T-helper 2 cell treated with Interferon-gamma antibody and Interleukin-4, amounts not matched to agents 100 ng/mL and 5 ng/mL, for 36 hours (primary cell): Measurements from ENCODE around the gene PRKACB. TPM values are rescaled to one million over a fixed set of nuclear protein-coding genes. Genes with fewer than 3 reads are reported as not detected.

Experiments used
- intact Hi-C: fragments of 100-400 bp; cut with micrococcal nuclease; formaldehyde crosslinking; loops from one replicate; pipeline ENCODE4 v1.15.1; 2023
- total RNA-seq: library from RNA; stranded (reverse); gene quantifications from 2 replicates; pipeline ENCODE4 v1.2.3, GENCODE V29; 2022

PRKACB gene
- total RNA-seq, 1 donor from 2014 or later = 79.2 TPM

DNA sequence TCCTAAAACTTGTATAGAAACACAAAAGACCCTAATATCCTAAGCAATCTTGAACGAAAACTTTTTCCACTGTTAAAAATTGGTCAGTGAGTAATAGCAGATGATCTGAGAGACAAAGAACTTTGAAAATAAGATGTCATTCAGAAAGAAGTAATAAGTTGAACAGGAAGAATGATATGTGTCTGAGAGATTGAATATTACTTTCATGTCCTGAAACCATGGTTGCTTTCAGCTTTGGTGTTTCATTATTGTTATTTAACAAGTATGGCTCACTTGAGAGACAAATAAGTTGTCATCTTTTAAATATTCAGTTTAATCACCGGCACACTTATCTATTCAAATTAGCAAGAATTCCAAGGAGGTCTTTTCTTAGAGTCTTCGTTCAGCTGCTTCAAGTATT, 11.4 kb downstream of the PRKACB start:
- intact Hi-C loops = no loop called here

DNA sequence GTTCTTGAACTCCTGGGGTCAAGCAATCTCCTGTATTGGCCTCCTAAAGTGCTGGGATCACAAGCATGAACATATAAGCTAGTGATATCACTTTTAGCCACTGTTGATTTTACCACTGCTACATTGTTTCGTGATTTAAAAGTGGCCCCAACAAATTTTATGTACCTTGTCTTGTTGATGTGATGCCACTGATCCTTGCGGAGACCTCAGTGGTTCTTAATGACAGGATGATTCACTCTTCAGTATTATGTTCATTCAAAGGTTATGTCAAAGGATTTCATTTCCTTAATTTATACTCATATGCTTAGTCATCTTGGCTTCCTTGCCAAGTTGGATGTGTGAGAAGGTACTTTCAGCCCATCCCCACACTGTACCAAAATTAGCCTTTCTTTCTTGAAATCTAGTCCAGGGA, 12.1 kb downstream of the PRKACB start:
- intact Hi-C loops = no loop called here

DNA sequence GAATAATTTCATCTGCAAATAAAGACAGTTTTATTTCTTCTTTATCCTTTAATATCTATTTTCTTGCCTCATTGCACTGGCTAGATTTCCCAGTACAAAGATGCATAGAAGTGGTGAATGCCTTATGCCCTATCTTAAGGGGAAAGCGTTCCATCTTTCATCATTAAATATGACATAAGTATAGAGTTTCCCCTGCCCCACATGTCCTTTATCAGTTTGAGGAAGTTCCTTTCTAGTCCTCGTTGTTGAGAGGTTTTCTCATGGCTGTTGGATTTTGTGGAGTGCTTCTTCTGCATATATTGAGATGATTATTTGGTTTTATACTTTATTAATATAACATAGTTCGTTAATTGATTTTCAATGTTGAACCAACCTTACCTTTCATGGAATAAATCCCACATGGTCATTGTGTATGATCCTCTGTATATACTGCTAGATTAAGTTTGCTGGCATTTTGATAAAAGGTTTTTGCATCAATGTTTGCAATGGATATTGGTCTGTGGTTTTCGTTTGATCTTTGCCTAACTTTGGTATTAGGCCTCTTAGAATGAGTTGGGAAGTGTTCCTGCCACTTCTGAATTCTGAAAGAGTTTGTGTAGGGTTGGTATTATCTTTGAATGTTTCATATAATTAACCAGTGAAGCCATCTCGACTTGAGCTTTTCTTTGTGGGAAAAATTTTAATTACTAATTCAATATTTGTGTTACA, 15.6 kb downstream of the PRKACB start:
- intact Hi-C loops = no loop called here

DNA sequence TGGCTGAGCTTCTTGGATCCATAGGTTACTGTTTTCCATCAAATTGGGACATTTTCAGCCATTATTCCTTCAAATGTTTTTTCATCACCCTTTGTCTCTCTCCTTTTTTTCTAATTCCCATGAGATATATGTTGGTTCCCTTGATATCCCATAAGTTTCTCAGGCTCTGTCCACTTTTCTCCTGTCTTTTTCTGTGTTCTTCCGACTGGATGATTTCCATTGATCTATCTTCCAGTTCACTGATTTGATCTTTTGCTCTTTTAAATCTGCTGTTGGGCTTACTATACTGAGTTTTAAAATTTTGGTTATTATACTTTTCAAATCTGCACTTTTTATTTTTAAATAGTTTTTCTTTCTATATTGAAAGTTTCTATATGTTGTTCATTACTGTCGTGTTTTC, 18.2 kb downstream of the PRKACB start:
- intact Hi-C loops = no loop called here

DNA sequence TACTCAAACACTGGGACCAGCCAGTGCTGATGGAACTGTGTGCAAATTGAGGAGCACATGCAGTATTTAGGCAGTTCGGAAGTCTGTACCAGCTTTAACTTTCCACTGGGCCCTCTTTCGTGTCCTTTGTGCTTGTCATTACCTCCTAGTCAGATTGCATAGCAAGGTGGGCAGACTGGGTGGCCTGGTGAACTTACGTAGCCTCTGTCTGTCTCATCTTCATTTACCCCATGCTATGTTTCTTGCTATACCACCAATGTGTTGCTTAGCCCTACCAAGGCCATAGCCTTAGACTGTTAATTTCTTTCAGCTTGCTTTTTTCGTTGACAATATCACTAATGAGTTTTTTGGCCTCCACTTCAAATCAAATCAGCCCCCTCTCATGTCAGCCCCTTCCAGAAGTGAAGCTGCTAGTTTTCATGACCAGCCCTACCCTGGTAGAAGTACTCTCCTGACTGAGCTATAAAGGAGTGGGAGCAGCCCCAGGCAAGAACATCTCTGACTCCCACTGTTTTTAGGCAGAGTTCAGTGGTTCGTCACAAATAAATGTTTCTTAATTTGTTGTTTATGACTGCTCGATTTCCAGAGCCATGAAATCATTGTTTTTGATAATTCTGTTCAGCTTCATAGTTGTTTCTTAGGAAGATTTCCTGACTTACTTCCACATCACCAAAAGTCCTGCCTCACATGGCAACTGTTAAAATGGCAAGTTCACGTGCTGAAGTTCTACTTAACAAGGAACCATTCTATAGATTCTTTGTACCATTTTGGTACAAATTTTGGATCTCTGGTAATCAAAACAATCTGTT, 19.3 kb downstream of the PRKACB start:
- intact Hi-C loops = no loop called here

DNA sequence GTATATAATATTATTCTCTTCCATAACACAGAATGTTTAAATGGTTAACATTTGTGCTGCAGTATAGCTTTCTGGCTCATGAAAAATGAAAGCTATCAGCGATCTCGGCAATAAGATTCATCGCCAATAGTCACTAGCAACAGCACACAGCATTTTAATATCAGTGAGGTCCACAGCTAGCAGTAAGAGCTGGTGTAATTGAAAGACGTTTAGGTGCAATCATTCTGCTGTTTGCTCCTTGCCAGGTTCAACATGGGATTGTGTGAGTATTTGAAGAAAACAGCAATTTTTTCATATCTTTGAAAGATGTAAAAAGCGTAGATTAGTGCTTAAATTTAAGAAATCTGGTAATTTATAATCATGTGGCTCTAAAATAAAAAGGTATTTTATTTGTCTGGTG, 20.1 kb downstream of the PRKACB start:
- intact Hi-C loops = loop anchor here (2.0 kb wide), 1 partner anchor 19 kb away; the partner anchor contains the start of gene PRKACB

DNA sequence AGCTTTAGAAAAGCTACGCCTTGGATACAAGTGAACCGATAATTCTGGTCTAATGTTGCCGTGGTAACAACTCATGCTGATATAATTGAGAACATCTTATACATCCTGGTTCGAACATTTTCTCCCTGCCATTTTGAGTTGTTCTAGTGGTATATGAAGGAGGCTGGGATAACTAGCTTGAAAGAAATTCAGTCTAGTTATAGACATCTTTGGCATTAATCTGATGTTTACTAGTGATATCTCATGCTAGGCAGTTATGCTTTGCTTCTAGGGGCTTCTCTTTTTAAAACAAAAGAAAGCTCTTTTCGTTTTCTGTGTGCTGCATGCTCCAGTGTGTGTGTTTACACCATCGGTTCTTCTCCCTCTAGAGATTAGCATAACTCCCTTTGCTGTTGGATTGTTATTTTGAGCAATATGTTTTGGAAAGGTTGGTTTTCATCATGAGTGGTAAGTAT, 20.5 kb downstream of the PRKACB start:
- intact Hi-C loops = loop anchor here (2.0 kb wide), 1 partner anchor 20 kb away; the partner anchor contains the start of gene PRKACB

DNA sequence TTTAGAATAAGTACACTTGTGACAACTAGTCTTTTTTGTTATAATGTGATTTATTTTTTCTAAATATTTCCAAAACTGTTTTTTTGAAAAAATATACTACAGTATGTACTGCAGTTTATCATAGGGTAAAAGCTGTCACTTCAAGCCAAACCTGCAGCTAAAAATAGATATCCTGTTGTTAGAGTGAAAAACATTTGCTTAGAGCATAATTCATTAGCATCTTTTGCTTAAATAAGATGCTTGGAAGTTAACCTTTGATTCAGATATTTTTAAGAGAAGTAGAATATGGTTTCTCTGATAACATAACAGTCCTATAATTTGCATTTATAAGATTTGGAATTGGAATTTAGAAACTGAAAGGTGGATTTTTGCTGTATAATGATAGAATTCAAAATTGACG, 21.5 kb downstream of the PRKACB start:
- intact Hi-C loops = loop anchor here (2.0 kb wide), 1 partner anchor 21 kb away; the partner anchor contains the start of gene PRKACB

DNA sequence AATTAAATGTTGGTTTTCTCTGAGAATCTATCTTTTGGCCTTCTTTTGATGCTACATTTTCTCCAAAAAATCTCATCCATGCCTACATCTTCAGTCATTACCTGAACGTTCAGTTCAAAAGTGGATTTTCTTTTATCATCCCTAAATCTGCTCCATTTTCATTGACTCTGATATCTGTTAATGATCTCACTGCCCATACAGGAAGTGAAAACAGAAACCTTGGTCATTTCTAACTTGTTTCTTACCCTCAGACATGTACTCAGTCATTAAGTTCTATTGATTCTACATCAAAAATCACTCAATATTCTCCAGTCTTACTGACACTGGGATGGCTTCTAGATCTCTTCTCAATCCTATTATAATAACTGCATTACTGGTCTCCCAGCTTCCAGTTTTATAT, 22.7 kb downstream of the PRKACB start:
- intact Hi-C loops = no loop called here

DNA sequence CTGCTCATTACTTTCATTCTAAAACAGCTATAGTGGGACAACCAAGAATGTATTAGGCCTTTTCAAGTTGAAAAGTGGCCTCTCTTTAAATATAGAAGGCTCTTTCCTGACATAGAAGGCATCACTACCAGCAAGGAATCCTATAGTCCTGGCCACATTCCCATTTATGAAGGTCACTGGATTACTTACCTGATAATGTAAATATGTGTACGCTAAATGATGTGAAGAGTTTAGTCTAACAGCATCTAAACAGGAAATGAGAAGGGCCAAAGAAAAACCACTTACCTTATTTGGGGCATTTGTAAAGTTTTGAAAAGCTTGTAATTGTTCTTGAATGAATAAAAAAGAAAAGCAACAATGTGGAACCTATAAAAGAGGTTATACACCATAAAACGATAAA, 24.7 kb downstream of the PRKACB start:
- intact Hi-C loops = no loop called here

DNA sequence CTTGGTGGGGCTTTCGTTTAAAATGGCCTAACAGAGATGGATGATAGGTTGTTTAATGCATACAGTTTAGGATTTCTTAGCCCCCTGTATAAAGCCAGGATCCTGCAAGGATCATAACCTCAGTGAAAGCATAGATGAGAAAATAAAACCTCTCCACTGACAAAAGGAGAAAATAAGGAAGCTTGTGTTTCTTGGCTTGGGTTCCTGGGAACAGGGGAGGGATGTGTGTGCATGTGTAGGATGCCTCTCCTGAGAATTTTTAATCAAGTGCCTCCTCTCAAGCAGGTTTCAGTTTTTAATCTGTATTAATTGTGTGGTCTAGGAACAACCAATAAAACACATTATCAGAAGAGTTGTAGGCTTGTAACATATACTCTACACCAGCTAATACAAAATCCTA, 26.1 kb downstream of the PRKACB start:
- intact Hi-C loops = no loop called here

DNA sequence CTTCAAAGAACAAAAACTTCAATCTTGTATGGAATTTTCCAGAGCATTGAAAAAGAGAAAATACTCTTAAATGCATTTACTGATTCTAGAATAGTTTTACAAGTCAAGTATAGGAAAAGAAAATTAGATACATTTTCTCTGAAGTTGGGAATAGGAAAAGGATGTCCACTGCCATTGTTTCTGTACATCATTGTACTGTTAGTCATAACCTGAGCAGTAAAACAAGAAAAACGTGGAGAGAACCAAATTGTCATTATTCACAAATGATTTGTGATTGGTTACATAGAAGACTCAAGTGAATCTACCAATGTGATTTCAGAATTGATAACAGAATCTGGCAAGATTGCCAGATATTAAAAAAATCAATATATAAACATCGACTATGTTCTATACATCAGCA, 27.4 kb downstream of the PRKACB start:
- intact Hi-C loops = no loop called here

DNA sequence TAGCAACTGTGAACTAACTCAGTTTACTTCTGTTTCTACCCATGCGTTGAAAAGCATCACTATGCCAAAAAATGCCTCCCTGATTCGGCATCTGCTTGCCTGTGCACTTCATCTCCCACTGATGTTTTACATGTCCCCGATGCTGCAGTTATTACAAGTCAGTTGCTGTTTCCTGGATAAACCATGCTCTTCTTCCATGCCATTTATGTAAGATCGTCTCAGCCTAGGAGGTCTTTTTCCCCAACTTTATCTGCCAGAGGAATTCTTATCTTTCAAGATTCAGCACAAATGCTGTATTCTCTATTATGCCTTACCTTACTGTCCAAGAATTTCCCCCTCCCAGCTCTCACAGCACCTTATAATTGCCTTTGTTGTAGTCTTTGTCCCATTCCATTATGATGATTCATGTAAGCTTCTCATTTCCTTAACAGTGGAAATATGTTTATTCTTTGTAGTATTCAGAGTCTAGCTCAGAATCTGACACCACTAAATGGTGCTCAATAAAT, 30.0 kb downstream of the PRKACB start:
- intact Hi-C loops = no loop called here

DNA sequence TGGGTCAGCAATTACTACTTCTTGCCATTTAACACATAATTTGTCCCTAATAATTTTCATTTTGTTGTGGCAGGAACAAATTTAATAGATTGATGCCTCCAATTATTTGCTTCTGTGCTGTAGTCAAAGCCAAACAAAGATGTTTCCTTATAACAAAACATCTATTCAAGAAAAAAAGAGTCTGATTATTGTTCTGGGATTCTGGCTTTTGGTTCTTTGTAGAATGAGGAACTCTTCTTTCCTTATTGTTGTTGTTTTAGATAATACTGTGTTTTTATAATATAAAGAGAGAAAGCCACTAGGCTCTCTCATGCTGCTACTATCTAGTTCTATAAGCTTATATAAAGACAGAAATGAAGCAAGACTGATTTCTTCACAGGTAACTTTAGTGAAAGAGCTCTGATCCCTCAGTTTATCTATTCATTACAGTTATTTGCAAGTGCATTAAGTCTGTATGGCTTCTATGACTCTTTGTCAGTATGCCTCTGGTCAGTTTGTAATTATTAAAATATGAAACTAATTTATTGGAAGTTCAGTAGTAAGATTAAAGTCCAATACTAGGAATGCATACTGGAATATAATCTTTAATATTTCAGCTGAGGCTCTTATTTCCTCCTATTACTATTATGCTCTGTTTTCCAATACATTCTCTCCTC, 37.4 kb downstream of the PRKACB start:
- intact Hi-C loops = no loop called here

DNA sequence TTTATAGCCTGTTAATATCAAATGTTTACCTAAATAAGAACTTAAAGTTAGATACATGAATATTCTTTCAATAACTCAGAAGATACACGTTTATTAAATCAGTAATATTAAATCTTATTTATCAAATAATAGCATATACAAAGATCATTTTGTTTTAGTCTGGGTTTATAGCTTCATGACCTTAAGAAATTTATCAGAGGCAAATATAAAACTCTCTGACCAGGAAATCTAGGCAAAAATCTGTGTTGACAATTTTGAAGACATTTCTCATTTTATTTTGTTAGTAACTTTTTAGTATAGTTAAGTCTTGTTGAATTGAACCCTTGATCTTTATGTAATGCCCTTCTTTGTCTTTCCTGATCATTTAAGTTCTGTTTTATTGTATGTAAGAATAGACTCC, 46.4 kb downstream of the PRKACB start:
- intact Hi-C loops = no loop called here

DNA sequence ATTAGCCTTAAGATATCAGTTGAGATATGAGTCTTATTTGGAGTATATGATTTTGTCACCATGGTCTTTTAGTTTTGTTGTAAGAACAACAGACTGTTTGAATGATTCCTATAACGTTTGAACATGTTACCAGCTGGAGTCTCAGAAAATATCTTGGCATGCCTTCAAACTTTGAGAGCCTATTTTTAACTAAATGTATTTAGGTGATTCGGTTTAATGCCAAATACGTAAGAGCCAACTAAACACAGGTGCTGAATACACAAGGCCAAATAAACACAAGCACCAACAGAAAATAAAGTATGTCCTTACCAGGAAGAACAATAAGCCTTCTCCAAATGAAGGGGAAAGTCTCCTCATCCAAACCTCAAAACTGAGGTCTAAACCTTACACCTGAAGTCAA, 48.6 kb downstream of the PRKACB start:
- intact Hi-C loops = no loop called here

DNA sequence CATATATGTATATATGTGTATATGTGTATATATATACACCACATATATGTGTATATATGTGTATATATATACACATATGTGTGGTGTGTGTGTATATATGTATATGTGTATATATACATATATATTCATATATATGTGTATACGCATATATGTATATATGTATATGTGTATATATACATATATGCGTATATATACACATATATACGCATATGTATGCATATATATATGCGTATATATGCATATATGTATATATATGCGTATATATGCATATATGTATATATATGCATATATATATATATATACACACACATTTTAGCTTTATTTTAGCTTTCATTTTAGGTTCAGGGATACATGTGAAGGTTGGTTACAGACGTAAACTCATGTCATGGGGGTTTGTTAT, 54.8 kb downstream of the PRKACB start:
- intact Hi-C loops = no loop called here

DNA sequence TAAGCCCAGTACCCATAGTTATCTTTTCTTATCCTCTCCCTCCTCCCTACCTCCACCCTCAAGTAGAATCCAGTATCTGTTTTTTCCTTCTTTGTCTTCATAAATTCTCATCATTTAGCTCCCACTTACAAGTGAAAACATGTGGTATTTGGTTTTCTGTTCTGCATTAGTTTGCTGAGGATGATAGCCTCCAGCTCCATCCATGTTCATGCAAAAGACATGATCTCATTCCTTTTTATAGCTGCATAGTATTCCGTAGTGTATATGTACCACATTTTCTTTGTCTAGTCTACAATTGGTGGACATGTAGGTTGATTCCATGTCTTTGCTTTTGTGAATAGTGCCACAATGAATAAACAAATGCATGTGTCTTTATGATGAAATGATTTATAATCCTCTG, 55.2 kb downstream of the PRKACB start:
- intact Hi-C loops = no loop called here

DNA sequence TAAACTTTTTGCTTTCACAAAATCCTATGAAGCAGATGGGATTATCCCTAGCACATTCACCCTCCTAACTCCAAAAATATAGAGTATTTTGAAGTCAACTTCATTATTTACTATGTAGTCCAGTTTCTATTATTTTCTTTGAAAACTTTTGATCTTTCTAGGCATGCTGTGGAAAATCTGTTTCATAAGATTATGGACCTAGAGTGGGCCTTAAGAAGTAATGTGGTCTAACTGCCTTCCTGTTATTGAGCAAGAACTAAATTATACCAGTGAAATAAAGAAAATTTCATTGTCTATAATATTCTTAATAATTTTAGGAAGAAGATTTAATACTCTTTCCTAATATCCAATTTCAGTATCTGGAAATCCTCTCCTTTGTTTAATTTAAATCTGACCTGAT, 58.1 kb downstream of the PRKACB start:
- intact Hi-C loops = no loop called here

DNA sequence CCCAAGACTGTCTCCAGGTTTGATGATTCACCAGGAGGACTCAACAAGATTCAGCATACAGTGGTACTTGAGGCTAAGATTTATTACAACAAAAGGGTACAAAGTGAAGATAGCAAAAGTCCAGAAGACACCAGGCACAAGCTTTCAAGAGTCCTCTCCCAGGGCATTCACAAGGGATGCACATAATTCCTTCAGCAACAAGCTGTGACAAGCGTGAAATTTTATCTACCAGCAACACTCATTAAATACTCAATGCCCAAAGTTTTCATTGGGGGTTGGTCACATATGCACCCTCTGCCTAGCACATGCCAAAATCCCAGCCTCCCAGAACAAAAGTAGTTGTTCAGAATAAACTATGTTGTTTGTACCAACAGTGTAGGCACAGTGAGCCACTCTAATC, 62.3 kb downstream of the PRKACB start:
- intact Hi-C loops = no loop called here

DNA sequence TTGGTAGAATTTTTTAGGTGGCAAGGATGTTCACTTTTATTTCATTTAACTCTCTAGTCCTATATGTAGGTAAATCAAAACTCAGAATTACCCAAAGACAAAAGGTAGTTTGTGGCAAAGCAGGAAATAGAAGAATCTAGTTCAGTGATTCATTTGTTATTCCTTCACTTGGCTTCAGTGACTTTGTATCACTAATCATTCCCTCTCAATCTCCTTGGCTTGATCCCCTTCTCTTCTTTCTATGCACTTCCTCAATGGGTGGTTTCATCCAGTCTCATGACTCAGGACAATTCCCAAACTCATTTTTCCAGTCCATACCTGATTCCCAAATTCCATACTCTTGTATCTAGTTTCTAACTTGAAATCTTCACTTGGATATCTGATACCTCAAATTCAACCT, 64.9 kb downstream of the PRKACB start:
- intact Hi-C loops = no loop called here
